D721Med (cell line): ENCODE measurements around the gene EPHB1.

Source experiments
- DNase-seq: peaks from one replicate; pipeline ENCODE4 v3.0.0; 2011; ENCODE audit warnings: low spot score; ENCODE audit not compliant: insufficient read length
- FAIRE-seq: peaks from 2 replicates; lab custom pipeline; 2011; peaks lifted over from hg19 to GRCh38; lab: Jason Lieb, UNC
- CTCF ChIP-seq: IDR thresholded peaks from 2 replicates; pipeline ENCODE4 v1.5.1; 2012; ENCODE audit warnings: mild to moderate bottlenecking, control low read depth; ENCODE audit not compliant: insufficient read depth; ENCODE audit errors: missing control alignments

EPHB1 gene

GRCh38 chr3:135235541-135235940 is 440.5 kb downstream of the EPHB1 start:
- FAIRE-seq (no peak), DNase-seq (no peak)
- TF ChIP-seq CTCF, result no peak

- FAIRE-seq (no peak), DNase-seq (no peak)
- TF ChIP-seq CTCF, result no peak
These were observed 442.5 kb downstream of the EPHB1 start for GRCh38 chr3:135237371-135238143.

GRCh38 chr3:135238236-135238830 is 443.3 kb downstream of the EPHB1 start:
- no peak for FAIRE-seq
- TF ChIP-seq CTCF, result no peak
- no peak for DNase-seq

GRCh38 chr3:135238871-135239614 is 444.0 kb downstream of the EPHB1 start:
- no peak for FAIRE-seq
- no peak for TF ChIP-seq CTCF
- no peak for DNase-seq

- FAIRE-seq, result no peak
- DNase-seq, result no peak
- no peak for TF ChIP-seq CTCF
These were observed 444.5 kb downstream of the EPHB1 start for GRCh38 chr3:135239615-135239884.

- no peak for TF ChIP-seq CTCF
- no peak for FAIRE-seq
- no peak for DNase-seq
These were observed 445.4 kb downstream of the EPHB1 start for GRCh38 chr3:135240426-135240825.

GRCh38 chr3:135242285-135242684 is 447.2 kb downstream of the EPHB1 start:
- TF ChIP-seq CTCF, result no peak
- DNase-seq (no peak), FAIRE-seq (no peak)
